AG04450 (cell line): ENCODE measurements around the gene OSTF1. TPM values are rescaled to one million over a fixed set of nuclear protein-coding genes. Genes with fewer than 3 reads are reported as not detected.

Source experiments
- CTCF ChIA-PET: fragments of 300-600, 350-600 bp; formaldehyde crosslinking; extraction: SDS; loops from one replicate; lab custom pipeline; 2022; ENCODE audit warnings: antibody characterized with exemption, inconsistent platforms; lab: Charles Lee
- POLR2A ChIA-PET: fragments of 350-600 bp; formaldehyde crosslinking; extraction: SDS; loops from one replicate; lab custom pipeline; 2021; ENCODE audit warnings: antibody characterized with exemption, inconsistent platforms; lab: Yijun Ruan, JAX
- DNase-seq: peaks from one replicate; pipeline ENCODE4 v3.0.0-alpha.2; 2011; ENCODE audit warnings: low read depth, low spot score
- H3K27ac ChIP-seq: one replicate; pipeline ENCODE4 v1.5.1; 2012; ENCODE audit warnings: low read depth, low read length, control low read depth
- H3K27me3 ChIP-seq: one replicate; pipeline ENCODE4 v1.6.0; 2012; ENCODE audit warnings: low read length; ENCODE audit not compliant: control insufficient read depth, insufficient read depth
- H3K4me3 ChIP-seq: 2 replicates; pipeline ENCODE4 v1.5.1; 2011; ENCODE audit warnings: mild to moderate bottlenecking, low read depth, low read length, control low read depth
- H3K9me3 ChIP-seq: 2 replicates; pipeline ENCODE4 v1.5.1; 2012; ENCODE audit warnings: low read length; ENCODE audit not compliant: control insufficient read depth, insufficient read depth
- CTCF ChIP-seq: IDR thresholded peaks from 2 replicates; pipeline ENCODE4 v1.5.1; 2011; ENCODE audit warnings: low read depth, low read length, control low read depth, inconsistent platforms
- polyA plus RNA-seq: library from polyadenylated mRNA; depleted of rRNA; stranded (reverse); fragments of >200 nt; gene quantifications from 2 replicates; pipeline ENCODE4 v1.2.3, GENCODE V29; 2011

Gene OSTF1
- polyA plus RNA-seq, 1 experiment = 22.7 TPM

- no peak for TF ChIP-seq CTCF
- DNase-seq = no peak
- ChIA-PET CTCF (no interaction called here), POLR2A (no interaction called here)
- Histone ChIP-seq H3K27ac (no peak overlapping the region), H3K27me3 (no peaks in the 10 kb centered on the region), H3K9me3 (peaks cover under 1% of the 10 kb centered on the region; the same call in 1 of the 2 replicates), H3K4me3 (no peak overlapping the region)
These were observed 50.9 kb downstream of the OSTF1 start for GRCh38 chr9:75139201-75139600.

GRCh38 chr9:75140261-75140660, 51.9 kb downstream of the OSTF1 start:
- no peaks in the 10 kb centered on the region for H3K27me3 ChIP-seq
- H3K4me3 ChIP-seq = no peak overlapping the region
- ChIA-PET CTCF (no interaction called here), POLR2A (no interaction called here)
- TF ChIP-seq CTCF = no peak
- H3K27ac ChIP-seq = no peak overlapping the region
- H3K9me3 ChIP-seq = peaks cover 3% of the 10 kb centered on the region; the same call in 1 of the 2 replicates
- no peak for DNase-seq

- CTCF ChIA-PET = no interaction called here
These were observed 53.9 kb downstream of the OSTF1 start for GRCh38 chr9:75142202-75142601.

GRCh38 chr9:75146229-75146628, 57.9 kb downstream of the OSTF1 start:
- Histone ChIP-seq H3K27me3 (no peaks in the 10 kb centered on the region), H3K27ac (peak overlapping the region; percentile 34), H3K9me3 (peaks cover 3% of the 10 kb centered on the region; the same call in 1 of the 2 replicates), H3K4me3 (no peak overlapping the region)
- no peak for TF ChIP-seq CTCF
- POLR2A ChIA-PET = interaction anchor here (0.6 kb wide), 1 partner anchor 136 kb away, joined by 9 read pairs; no protein-coding TSS in a partner anchor
- DNase-seq = peak; percentile 4
- CTCF ChIA-PET = interaction anchor here (1.0 to 1.6 kb wide), 4 partner anchors 14 to 720 kb away, joined by 3 to 5 read pairs (median 4); no protein-coding TSS in a partner anchor

More at GRCh38 chr9:75142202-75142601, 53.9 kb downstream of the OSTF1 start:
- H3K9me3 ChIP-seq = peaks cover 3% of the 10 kb centered on the region; the same call in 1 of the 2 replicates
- H3K27ac ChIP-seq = no peak overlapping the region
- no peak for TF ChIP-seq CTCF
- no peaks in the 10 kb centered on the region for H3K27me3 ChIP-seq
- POLR2A ChIA-PET = no interaction called here
- H3K4me3 ChIP-seq = no peak overlapping the region
- no peak for DNase-seq

- Histone ChIP-seq H3K4me3 (no peak overlapping the region), H3K27ac (no peak overlapping the region), H3K9me3 (peaks cover 3% of the 10 kb centered on the region; the same call in 1 of the 2 replicates), H3K27me3 (no peaks in the 10 kb centered on the region)
- no peak for TF ChIP-seq CTCF
- CTCF ChIA-PET = interaction anchor here (0.9 to 1.5 kb wide), 3 partner anchors 14 to 373 kb away, joined by 3 to 7 read pairs (median 3); no protein-coding TSS in a partner anchor
- no peak for DNase-seq
- POLR2A ChIA-PET = no interaction called here
These were observed 59.3 kb downstream of the OSTF1 start for GRCh38 chr9:75147638-75148037.
